NCI-H2196 treated with DMSO at 0.1 percent for 48 hours (cell line): ENCODE measurements around the gene KRTAP19-5.
"Not testable (repeated sequence)": the region's sequence is repeated elsewhere in the genome, so short reads cannot be mapped to it uniquely, and the experiment has no call there.

Experiments used
- DNase-seq: peaks from one replicate; lab custom pipeline; 2025; ENCODE audit not compliant: unreplicated experiment; lab: John Stamatoyannopoulos, UW

KRTAP19-5 gene

DNA sequence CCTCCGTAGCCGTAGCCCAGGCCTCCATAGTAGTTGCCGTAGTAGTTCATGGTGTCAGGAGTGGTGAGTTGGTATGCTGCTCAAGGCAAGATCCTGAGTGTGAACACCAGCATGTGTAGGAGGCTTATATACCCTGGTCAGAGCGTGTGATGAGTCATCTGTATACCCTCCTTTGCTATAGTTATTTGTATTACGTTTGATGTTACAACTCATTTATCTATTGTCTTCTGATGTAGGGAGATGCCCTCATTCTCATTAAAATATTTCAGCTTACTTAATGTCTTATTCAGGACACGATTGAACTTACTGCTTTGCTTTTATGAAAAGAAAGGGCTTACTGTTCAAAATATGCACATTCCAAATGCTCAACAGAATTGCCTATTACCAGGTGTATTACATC lies at the start of gene KRTAP19-5:
Gene KRTAP19-5, minus strand, starts transcription at position 101 of the 400 bp plus-strand sequence. Its CDS starts 51 bp downstream, at position 50.
- DNase-seq = no peak

DNA sequence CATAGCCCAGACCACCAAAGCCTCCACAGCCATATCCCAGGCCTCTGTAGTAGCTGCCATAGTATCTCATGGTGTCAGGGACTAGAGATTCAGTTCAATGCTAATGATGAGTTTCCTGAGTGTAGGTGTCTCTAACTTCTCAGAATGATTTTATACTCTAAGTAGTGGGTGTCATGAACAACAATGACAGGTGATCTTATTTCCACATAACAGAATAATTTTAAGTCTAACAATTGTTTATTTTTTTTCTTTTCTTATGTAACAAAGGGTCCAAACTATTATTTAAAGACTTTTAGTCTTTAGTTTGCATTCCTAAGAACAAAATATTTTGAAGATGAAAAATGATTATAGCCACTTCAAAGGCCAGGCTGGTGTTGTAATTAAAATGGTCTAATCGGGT lies 39.8 kb upstream of the KRTAP19-5 start, which contains the start of gene KRTAP19-6:
Gene KRTAP19-6, minus strand, starts transcription at position 101 of the 400 bp plus-strand sequence. Its CDS starts 31 bp downstream, at position 70.
- DNase-seq = no peak

DNA sequence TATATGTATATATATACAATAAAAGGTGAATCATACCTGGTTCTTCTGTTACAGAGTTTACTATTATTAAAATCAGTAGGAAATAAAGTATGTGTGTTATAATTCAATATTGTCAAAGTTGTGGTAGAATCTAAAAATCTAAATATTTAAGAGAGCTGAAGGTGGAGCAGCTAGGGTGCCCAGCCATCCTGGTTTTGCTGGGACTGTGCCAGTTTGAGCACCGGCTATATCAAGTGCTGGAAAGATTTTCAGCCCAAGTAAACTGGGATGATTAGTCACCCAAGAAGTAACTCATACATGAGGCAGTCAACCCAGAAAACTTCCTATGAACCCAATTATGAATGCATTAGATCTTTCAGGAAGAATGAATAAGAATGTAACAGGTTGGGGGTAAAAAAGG lies 16.9 kb upstream of the KRTAP19-5 start:
- no peak for DNase-seq

DNA sequence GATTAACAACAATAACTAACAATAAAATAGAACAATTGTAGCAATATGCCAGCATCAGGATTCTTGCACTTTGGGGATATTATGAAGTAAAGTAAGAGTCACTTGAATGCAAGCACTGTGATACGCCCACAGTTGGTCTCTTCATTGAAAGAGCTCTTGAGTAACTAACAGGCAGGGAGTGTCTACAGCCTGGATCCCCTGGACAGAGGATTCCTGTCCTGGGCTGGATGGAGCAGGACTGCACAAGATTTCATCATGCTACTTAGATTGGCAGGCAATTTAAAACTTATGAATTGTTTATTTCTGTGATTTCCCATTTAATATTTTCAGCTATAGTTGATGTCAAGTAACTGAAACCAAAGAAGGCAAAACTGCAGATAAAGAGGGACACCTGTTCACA lies 13.7 kb upstream of the KRTAP19-5 start:
- DNase-seq = no peak

DNA sequence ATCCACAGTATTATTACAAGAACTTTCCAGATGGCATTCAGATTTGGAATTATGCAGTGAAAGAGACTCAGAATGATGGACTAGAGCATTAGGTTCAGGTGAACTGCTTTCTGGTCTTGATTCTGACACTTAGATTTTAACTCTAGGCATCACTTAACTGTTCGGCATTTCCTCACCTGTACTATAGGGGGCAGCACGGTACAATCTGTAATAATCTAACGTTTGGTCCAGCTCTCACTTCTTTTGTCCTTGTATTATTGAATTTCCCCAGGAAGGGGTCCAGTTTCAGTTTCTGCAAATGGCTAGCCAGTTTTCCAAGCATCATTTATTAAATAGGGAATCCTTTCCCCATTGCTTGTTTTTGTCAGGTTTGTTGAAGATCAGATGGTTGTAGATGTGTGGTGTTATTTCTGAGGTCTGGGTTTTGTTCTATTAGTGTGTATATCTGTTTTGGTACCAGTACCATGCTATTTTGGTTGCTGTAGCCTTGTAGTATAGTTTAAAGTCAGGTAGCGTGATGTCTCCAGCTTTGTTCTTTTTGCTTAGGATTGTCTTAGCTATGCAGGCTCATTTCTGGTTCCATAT lies 3.8 kb upstream of the KRTAP19-5 start:
- not testable (repeated sequence) for DNase-seq

DNA sequence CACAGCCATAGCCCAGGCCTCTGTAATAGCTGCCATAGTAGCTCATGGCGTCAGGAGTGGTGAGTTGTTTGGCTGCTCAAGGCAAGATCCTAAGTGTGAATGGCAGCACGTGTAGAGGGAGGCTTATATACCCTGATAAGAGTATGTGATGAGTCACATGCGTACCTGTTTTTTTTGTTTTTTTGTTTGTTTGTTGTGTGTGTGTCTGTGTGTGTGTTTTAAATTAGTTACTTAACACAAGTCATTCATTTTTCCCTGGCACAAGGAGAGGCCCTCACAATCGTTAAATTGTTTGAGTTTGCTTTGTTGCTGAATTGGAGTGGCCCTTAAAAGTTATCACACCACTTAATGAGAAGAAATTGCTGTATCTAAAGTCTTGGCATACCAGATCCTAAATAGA lies 4.9 kb downstream of the KRTAP19-5 start, which contains the start of gene KRTAP19-4:
Gene KRTAP19-4, minus strand, starts transcription at position 101 of the 400 bp plus-strand sequence. Its CDS starts 55 bp downstream, at position 46.
- DNase-seq = no peak

- DNase-seq = no peak
Observed at GRCh38 chr21:30491963-30492428, 9.9 kb downstream of the KRTAP19-5 start, which contains the start of gene KRTAP19-3. Gene KRTAP19-3, minus strand, starts transcription at chr21:30492013. Its CDS starts 56 bp downstream, at chr21:30491957.

GRCh38 chr21:30487336-30487735 lies 14.6 kb downstream of the KRTAP19-5 start, which contains the start of gene KRTAP19-2:
Gene KRTAP19-2, minus strand, starts transcription at chr21:30487436. Its CDS starts 88 bp downstream, at chr21:30487348.
- DNase-seq = no peak

GRCh38 chr21:30486180-30486579 lies 15.8 kb downstream of the KRTAP19-5 start:
- no peak for DNase-seq

- DNase-seq = no peak
Observed at GRCh38 chr21:30482130-30482529, 19.8 kb downstream of the KRTAP19-5 start.

GRCh38 chr21:30480145-30480544 lies 21.8 kb downstream of the KRTAP19-5 start, which contains the start of gene KRTAP19-1:
Gene KRTAP19-1, minus strand, starts transcription at chr21:30480367. Its CDS starts 50 bp downstream, at chr21:30480317.
- DNase-seq = no peak

- no peak for DNase-seq
Observed at GRCh38 chr21:30479259-30479658, 22.7 kb downstream of the KRTAP19-5 start.

GRCh38 chr21:30478004-30478403 lies 23.9 kb downstream of the KRTAP19-5 start:
- no peak for DNase-seq

GRCh38 chr21:30468900-30469714 lies 32.8 kb downstream of the KRTAP19-5 start:
- no peak for DNase-seq

DNA sequence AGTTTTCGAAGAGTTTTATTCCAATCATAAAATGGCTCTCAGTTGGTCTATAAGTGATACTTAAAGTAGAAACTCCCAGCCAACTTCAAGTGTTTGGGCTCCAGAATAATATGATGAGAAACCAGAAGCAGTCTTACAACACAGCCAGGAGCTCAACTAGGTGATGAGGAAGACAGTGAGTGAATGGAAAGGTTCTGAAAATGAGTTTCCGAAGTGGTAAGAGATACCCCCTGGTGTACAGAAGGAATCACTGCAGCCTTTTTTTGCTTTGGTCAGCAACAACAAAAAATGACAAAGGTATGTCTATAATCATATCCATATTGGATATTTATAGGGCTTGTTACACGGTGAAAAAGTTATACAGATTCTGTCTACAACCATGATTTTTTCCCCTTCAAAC lies 38.2 kb downstream of the KRTAP19-5 start:
- no peak for DNase-seq
